ENCODE measurements around the gene PPHLN1.

The PPHLN1 gene

DNA sequence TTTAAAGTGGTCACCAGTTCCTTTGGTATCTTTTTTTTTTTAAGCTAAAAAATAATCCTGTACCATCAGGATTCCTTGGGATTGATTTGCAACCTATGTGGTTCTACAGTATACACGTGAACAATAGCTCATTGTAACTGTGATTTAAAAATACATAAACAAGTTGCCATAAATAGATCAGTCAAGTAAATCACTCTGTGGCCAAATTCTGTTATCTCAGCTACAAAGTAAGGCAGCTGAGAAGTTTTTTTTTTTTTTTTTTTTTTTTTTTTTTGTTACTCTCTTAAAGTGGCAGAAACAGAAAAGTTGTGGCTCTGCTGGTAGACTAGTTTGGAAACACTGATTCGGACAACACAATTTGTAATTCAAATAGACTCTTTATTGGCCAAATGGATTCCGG, 159.0 kb downstream of the PPHLN1 start:
- DNase-seq = no peak

- DNase-seq = no peak
Measured at GRCh38 chr12:42485823-42486222, 159.9 kb downstream of the PPHLN1 start.

GRCh38 chr12:42486407-42486806, 160.4 kb downstream of the PPHLN1 start:
- DNase-seq = no peak

GRCh38 chr12:42490261-42490842, 164.4 kb downstream of the PPHLN1 start:
- DNase-seq = no peak
